SK-N-SH (cell line): ENCODE results near the gene RELT. TPM values are rescaled to one million over a fixed set of nuclear protein-coding genes. Genes with fewer than 3 reads are reported as not detected.

ENCODE experiments used
- CTCF ChIA-PET: fragments of 300-600, 350-600 bp; formaldehyde crosslinking; extraction: SDS; loops from one replicate; lab custom pipeline; 2021; lab: Yijun Ruan, JAX
- POLR2A ChIA-PET: fragments of 350-600 bp; sonication (Branson Sonifier 250); formaldehyde crosslinking; extraction: SDS; loops from one replicate; lab custom pipeline; 2020; ENCODE audit warnings: antibody characterized with exemption, inconsistent platforms; lab: Yijun Ruan, JAX
- DNase-seq: peaks from one replicate; pipeline ENCODE4 v3.0.0; 2012
- H2AFZ ChIP-seq: fragments of 200-600 bp; sonication (generic); 2 replicates; pipeline ENCODE4 v1.8.1; 2016; ENCODE audit warnings: antibody characterized with exemption, mild to moderate bottlenecking, low read depth
- H3F3A ChIP-seq: fragments of 200-600 bp; sonication (generic); replicated peaks from 2 replicates; pipeline ENCODE3; 2016; ENCODE audit warnings: antibody characterized with exemption, mild to moderate bottlenecking; ENCODE audit not compliant: insufficient read depth
- H3K27ac ChIP-seq, 2 experiments: fragments of 200-500 bp in 1 of 2; fragments of 200-600 bp in 1 of 2; sonication (Bioruptor generic) in 1 of 2; sonication (generic), shearing (Covaris generic) in 1 of 2; 2 replicates each; pipeline versions ENCODE4 v1.5.1 to v1.6.1; 2014 to 2016; ENCODE audit warnings: low read depth in 2 of 2, inconsistent platforms in 1 of 2, low read length in 1 of 2, mild to moderate bottlenecking in 1 of 2, mixed read lengths in 1 of 2
- H3K27me3 ChIP-seq: fragments of 200-600 bp; sonication (generic), shearing (Covaris generic); 2 replicates; pipeline ENCODE4 v1.6.1; 2016; ENCODE audit warnings: mixed run types; ENCODE audit not compliant: insufficient read depth
- H3K36me3 ChIP-seq, 2 experiments: fragments of 200-500 bp in 1 of 2; fragments of 200-600 bp in 1 of 2; sonication (Bioruptor generic) in 1 of 2; sonication (generic) in 1 of 2; replicated peaks in 1 of 2; 2 replicates each; pipeline versions ENCODE3 to v1.5.1; 2014 to 2016; ENCODE audit warnings: low read length in 1 of 2, mild to moderate bottlenecking in 1 of 2; ENCODE audit not compliant: insufficient read depth in 2 of 2, control insufficient read depth in 1 of 2
- H3K4me1 ChIP-seq, 2 experiments: fragments of 200-500 bp in 1 of 2; fragments of 200-600 bp in 1 of 2; sonication (Bioruptor generic) in 1 of 2; sonication (generic), shearing (Covaris generic) in 1 of 2; 2 replicates each; pipeline versions ENCODE4 v1.5.1 to v1.6.1; 2014 to 2016; ENCODE audit warnings: low read depth in 1 of 2, low read length in 1 of 2, mixed run types in 1 of 2; ENCODE audit not compliant: insufficient read depth in 2 of 2, control insufficient read depth in 1 of 2
- H3K4me2 ChIP-seq: fragments of 200-600 bp; sonication (generic), shearing (Covaris generic); 2 replicates; pipeline ENCODE4 v1.6.1; 2017; ENCODE audit warnings: mixed run types
- H3K4me3 ChIP-seq, 2 experiments: fragments of 200-500 bp in 1 of 2; fragments of 200-600 bp in 1 of 2; sonication (Bioruptor generic) in 1 of 2; sonication (generic), shearing (Covaris generic) in 1 of 2; 2 replicates each; pipeline versions ENCODE4 v1.5.1 to v1.8.1; 2014 to 2016; ENCODE audit warnings: low read depth in 2 of 2, inconsistent platforms in 1 of 2, low read length in 1 of 2, mild to moderate bottlenecking in 1 of 2, mixed read lengths in 1 of 2, moderate library complexity in 1 of 2
- H3K79me2 ChIP-seq: fragments of 200-600 bp; sonication (generic); 2 replicates; pipeline ENCODE4 v1.8.1; 2017; ENCODE audit warnings: mild to moderate bottlenecking; ENCODE audit not compliant: insufficient read depth
- H3K9ac ChIP-seq: fragments of 200-600 bp; sonication (generic); 2 replicates; pipeline ENCODE4 v1.6.1; 2017; ENCODE audit warnings: mixed run types
- H3K9me2 ChIP-seq: fragments of 200-600 bp; sonication (generic); 2 replicates; pipeline ENCODE4 v1.6.1; 2017; ENCODE audit warnings: mixed run types
- H3K9me3 ChIP-seq: fragments of 200-600 bp; sonication (generic); 2 replicates; pipeline ENCODE4 v1.6.1; 2017; ENCODE audit warnings: mixed run types, mild to moderate bottlenecking, moderate library complexity
- H4K20me1 ChIP-seq: fragments of 200-600 bp; sonication (generic); 2 replicates; pipeline ENCODE4 v1.6.1; 2017; ENCODE audit warnings: mild to moderate bottlenecking, mixed run types; ENCODE audit not compliant: insufficient read depth
- ELF1 ChIP-seq: IDR thresholded peaks from 2 replicates; pipeline ENCODE4 v1.4.0; 2012
- EP300 ChIP-seq, 2 experiments: IDR thresholded peaks; 2 replicates each; pipeline versions ENCODE4 v1.4.0 to v1.6.1; 2012; ENCODE audit warnings: borderline replicate concordance in 1 of 2, low read depth in 1 of 2, low read length in 1 of 2
- EZH2phosphoT487 ChIP-seq: fragments of 200-600 bp; sonication (generic); IDR thresholded peaks from 2 replicates; pipeline ENCODE4 v1.6.1; 2017; ENCODE audit warnings: low read depth, mixed run types, mild to moderate bottlenecking, antibody characterized with exemption, moderate library complexity, borderline replicate concordance
- FOXJ3 ChIP-seq: sonication (generic); formaldehyde crosslinking; IDR thresholded peaks from 2 replicates; pipeline ENCODE4 v1.5.1; 2020; ENCODE audit warnings: mild to moderate bottlenecking, missing genetic modification reagents
- GABPA ChIP-seq: IDR thresholded peaks from 2 replicates; pipeline ENCODE4 v1.4.0; 2012; ENCODE audit warnings: low read depth, mild to moderate bottlenecking
- MXI1 ChIP-seq: IDR thresholded peaks from 2 replicates; pipeline ENCODE4 v1.6.1; 2012; ENCODE audit warnings: mild to moderate bottlenecking, low read depth, low read length, improper control_type of control experiment
- POLR2AphosphoS5 ChIP-seq: IDR thresholded peaks from 2 replicates; pipeline ENCODE4 v1.6.1; 2012; ENCODE audit warnings: low read depth, low read length
- RCOR1 ChIP-seq: fragments of 150-350 bp; IDR thresholded peaks from 2 replicates; pipeline ENCODE4 v1.6.1; 2017; ENCODE audit warnings: antibody characterized with exemption, low read length
- RFX5 ChIP-seq: IDR thresholded peaks from 2 replicates; pipeline ENCODE4 v1.6.1; 2012; ENCODE audit warnings: mild to moderate bottlenecking, improper control_type of control experiment, low read length
- RXRA ChIP-seq: IDR thresholded peaks from 2 replicates; pipeline ENCODE4 v1.4.0; 2012; ENCODE audit warnings: low read depth, mild to moderate bottlenecking, borderline replicate concordance
- SIN3A ChIP-seq: IDR thresholded peaks from 2 replicates; pipeline ENCODE4 v1.6.1; 2012; ENCODE audit warnings: low read depth, mild to moderate bottlenecking, low read length, moderate library complexity, borderline replicate concordance
- TAF1 ChIP-seq: IDR thresholded peaks from 2 replicates; pipeline ENCODE4 v1.6.1; 2012; ENCODE audit warnings: low read depth, mild to moderate bottlenecking, low read length, moderate library complexity, borderline replicate concordance
- TCF12 ChIP-seq: IDR thresholded peaks from 2 replicates; pipeline ENCODE4 v1.4.0; 2012
- WGBS: methylation state at CpG from one replicate; pipeline ENCODE4 v1.1.6; 2017; ENCODE audit warnings: low lambda C conversion rate; 5-methylcytosine and 5-hydroxymethylcytosine counted together
- polyA plus RNA-seq, 3 experiments: library from polyadenylated mRNA; depleted of rRNA; stranded (reverse); fragments of >200 nt; gene quantifications; 2 replicates each; pipeline ENCODE4 v1.2.3, GENCODE V29; 2012
- TF ChIP-seq, protein P1 (sequence below): IDR thresholded peaks from 2 replicates; pipeline ENCODE4; 2012
- TF ChIP-seq, protein P2 (sequence below): IDR thresholded peaks from 2 replicates; pipeline ENCODE4 v1.4.0; 2012; ENCODE audit warnings: low read depth
- TF ChIP-seq, protein P3 (sequence below): IDR thresholded peaks from 2 replicates; pipeline ENCODE4 v1.4.0; 2012; ENCODE audit warnings: low read depth, borderline replicate concordance

RELT gene
- polyA plus RNA-seq, 1 of the 3 experiments (the other 2 are of a cell fraction): 4.3 TPM

- peaks cover 31 to 56% of the 10 kb centered on the region in 2 experiments for H3K36me3 ChIP-seq
- TF ChIP-seq RCOR1: no peak
- no peak for TF ChIP-seq EP300 (IDR thresholded peaks at IDR 0.05; ENCODE audit: borderline replicate concordance in 1 of 2, low read depth in 1 of 2, low read length in 1 of 2)
- TF ChIP-seq, protein P1, sequence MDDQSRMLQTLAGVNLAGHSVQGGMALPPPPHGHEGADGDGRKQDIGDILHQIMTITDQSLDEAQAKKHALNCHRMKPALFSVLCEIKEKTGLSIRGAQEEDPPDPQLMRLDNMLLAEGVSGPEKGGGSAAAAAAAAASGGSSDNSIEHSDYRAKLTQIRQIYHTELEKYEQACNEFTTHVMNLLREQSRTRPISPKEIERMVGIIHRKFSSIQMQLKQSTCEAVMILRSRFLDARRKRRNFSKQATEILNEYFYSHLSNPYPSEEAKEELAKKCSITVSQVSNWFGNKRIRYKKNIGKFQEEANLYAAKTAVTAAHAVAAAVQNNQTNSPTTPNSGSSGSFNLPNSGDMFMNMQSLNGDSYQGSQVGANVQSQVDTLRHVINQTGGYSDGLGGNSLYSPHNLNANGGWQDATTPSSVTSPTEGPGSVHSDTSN: no peak
- no peak for TF ChIP-seq GABPA
- no peak for TF ChIP-seq POLR2AphosphoS5
- no peak for TF ChIP-seq TAF1
- TF ChIP-seq, protein P2, sequence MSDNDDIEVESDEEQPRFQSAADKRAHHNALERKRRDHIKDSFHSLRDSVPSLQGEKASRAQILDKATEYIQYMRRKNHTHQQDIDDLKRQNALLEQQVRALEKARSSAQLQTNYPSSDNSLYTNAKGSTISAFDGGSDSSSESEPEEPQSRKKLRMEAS: no peak
- TF ChIP-seq ELF1: no peak
- TF ChIP-seq FOXJ3 (CRISPR knock-in tag): no peak
- TF ChIP-seq RFX5: no peak
- TF ChIP-seq TCF12: no peak
- TF ChIP-seq, protein P3, sequence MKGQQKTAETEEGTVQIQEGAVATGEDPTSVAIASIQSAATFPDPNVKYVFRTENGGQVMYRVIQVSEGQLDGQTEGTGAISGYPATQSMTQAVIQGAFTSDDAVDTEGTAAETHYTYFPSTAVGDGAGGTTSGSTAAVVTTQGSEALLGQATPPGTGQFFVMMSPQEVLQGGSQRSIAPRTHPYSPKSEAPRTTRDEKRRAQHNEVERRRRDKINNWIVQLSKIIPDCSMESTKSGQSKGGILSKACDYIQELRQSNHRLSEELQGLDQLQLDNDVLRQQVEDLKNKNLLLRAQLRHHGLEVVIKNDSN: no peak
- no peak for TF ChIP-seq MXI1
- TF ChIP-seq SIN3A: no peak
- no peak for TF ChIP-seq EZH2phosphoT487
- TF ChIP-seq RXRA: no peak
- H3K4me2 ChIP-seq: no peak overlapping the region
- DNase-seq: no peak
- no peak overlapping the region for H3K27ac ChIP-seq
- H2AFZ ChIP-seq: no peak overlapping the region
- CTCF ChIA-PET: interaction anchor here (0.9 to 13.9 kb wide), 4 partner anchors 14 to 51 kb away, joined by 3 to 313 read pairs (median 76); partner anchors contain the start of gene RELT
- no peaks in the 10 kb centered on the region for H3K9me3 ChIP-seq
- WGBS: 98% methylated on average over 4 of the region's 4 CpGs
- H3K4me3 ChIP-seq: no peak overlapping the region
- POLR2A ChIA-PET: no interaction called here
- H3K4me1 ChIP-seq: no peaks in the 10 kb centered on the region; a peak in 1 of 4 replicates
- peaks cover 24% of the 10 kb centered on the region for H3K79me2 ChIP-seq
- peaks cover 37% of the 10 kb centered on the region for H4K20me1 ChIP-seq
- peaks cover 12% of the 10 kb centered on the region for H3F3A ChIP-seq
- H3K27me3 ChIP-seq: no peaks in the 10 kb centered on the region
- no peaks in the 10 kb centered on the region for H3K9me2 ChIP-seq
- no peak overlapping the region for H3K9ac ChIP-seq
Measured at GRCh38 chr11:73355109-73355508, 21.1 kb upstream of the RELT start.
